NCI-H2196 treated with DMSO at 0.1 percent for 48 hours (cell line): ENCODE data around the gene PLIN4.

Experiments used
- DNase-seq: peaks from one replicate; lab custom pipeline; 2025; ENCODE audit not compliant: unreplicated experiment; lab: John Stamatoyannopoulos, UW

Gene PLIN4

GRCh38 chr19:4456843-4457653, 61.2 kb downstream of the PLIN4 start:
- DNase-seq = no peak

- DNase-seq = no peak
Observed at GRCh38 chr19:4456476-4456842, 61.8 kb downstream of the PLIN4 start.

GRCh38 chr19:4455719-4456475, 62.4 kb downstream of the PLIN4 start:
- peak; percentile 84 for DNase-seq

- DNase-seq = no peak
Observed at GRCh38 chr19:4454747-4455718, 63.3 kb downstream of the PLIN4 start.

GRCh38 chr19:4453232-4454179, 64.8 kb downstream of the PLIN4 start:
- DNase-seq = no peak

- DNase-seq = no peak
Observed at GRCh38 chr19:4452230-4452990, 65.9 kb downstream of the PLIN4 start.
